M059J (cell line): ENCODE data around the gene VPS41. TPM values are rescaled to one million over a fixed set of nuclear protein-coding genes. Genes with fewer than 3 reads are reported as not detected.

Experiments used
- DNase-seq: peaks from one replicate; pipeline ENCODE4 v3.0.0-alpha.2; 2012; ENCODE audit warnings: low read depth
- total RNA-seq: library from RNA; depleted of rRNA; stranded (reverse); fragments of >200 nt; shearing (Covaris generic); gene quantifications from 2 replicates; pipeline ENCODE4 v1.2.3, GENCODE V29; 2014

Gene VPS41
- total RNA-seq, 1 experiment from 2014 or later = 54.9 TPM

GRCh38 chr7:38813768-38814167 is 95.2 kb downstream of the VPS41 start:
- no peak for DNase-seq

GRCh38 chr7:38806912-38807311 is 102.1 kb downstream of the VPS41 start:
- DNase-seq = no peak

DNA sequence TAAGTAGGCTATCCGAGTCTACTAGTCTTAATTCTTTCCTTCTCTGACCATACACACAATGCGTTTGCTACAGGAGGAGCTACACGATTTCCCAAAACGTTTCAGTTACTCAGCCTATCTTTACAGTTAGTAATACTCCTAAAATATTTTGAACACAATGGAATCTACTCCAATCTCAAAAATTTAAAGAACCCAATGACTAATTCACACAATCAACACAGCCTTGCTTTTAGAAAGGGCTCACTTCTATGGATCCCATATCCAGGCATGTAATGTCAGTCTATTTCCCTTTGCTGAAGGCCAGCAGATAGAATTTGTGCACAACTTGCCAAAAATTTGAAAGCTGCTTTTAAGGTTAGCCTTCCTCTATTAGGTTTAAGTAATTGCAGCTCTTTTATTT is 107.2 kb downstream of the VPS41 start:
- no peak for DNase-seq

DNA sequence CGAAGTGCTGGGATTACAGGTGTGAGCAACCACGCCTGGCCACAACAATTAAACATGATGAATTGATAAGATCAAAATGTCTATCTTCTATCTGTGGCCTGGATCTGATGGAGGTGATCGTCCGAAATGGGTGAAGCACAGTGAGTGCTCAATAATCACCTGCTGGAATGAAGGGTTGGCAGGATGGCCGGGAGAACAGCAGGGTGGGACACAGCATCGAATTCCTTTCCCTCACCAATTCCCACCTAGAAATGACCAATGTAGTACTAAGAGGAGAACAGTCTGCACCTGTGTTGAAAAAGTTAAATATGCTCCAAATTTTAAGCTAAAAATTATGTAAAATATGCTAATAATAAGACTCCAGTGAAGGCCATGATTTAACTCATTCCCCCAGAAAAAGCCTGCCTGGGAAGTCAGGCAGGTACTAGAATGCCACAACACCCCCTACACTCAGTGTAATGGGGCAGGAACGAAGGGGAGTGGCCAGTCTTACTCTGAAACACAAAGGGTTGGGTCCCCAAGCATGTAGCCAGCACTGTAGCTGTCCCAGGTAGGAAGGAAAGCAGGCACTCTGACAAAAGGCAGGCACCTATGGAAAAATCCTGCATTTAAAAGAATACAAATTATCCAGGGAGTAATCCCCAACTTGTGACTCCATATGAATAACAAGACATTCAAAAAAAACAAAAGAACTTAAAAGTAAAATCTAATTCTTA is 110.3 kb downstream of the VPS41 start:
- no peak for DNase-seq

- peak; percentile 59 for DNase-seq
These were observed 112.1 kb downstream of the VPS41 start for GRCh38 chr7:38796626-38797501.

DNA sequence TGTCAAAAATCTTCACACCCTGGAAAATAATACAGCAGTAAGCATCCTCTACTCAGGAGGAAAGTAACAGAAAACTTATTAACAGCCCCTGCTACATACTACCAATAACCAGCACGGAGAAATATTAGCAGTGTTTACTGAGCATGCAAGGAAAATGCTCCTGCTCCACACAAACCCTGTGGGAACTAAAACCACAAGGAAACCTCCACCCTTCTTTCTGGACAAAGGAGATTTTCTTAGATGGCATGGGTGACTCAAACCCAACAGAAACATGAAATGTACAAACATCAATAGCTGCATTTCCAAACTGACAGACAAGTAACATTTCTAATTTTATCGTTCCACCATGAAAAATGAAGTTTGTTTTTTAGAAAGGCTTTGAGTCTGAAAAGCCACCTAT is 113.4 kb downstream of the VPS41 start:
- no peak for DNase-seq

GRCh38 chr7:38781991-38782390 is 127.0 kb downstream of the VPS41 start:
- DNase-seq = no peak

- no peak for DNase-seq
These were observed 131.4 kb downstream of the VPS41 start for GRCh38 chr7:38777609-38778008.

GRCh38 chr7:38775506-38776175 is 133.3 kb downstream of the VPS41 start:
- DNase-seq = no peak

GRCh38 chr7:38773430-38773829 is 135.6 kb downstream of the VPS41 start:
- peak; percentile 7 for DNase-seq

GRCh38 chr7:38760226-38760625 is 148.8 kb downstream of the VPS41 start:
- DNase-seq = no peak

- DNase-seq = no peak
These were observed 150.0 kb downstream of the VPS41 start for GRCh38 chr7:38759028-38759427.

- no peak for DNase-seq
These were observed 151.1 kb downstream of the VPS41 start for GRCh38 chr7:38757931-38758330.

- no peak for DNase-seq
These were observed 152.5 kb downstream of the VPS41 start for GRCh38 chr7:38756521-38756920.

- DNase-seq = no peak
These were observed 155.6 kb downstream of the VPS41 start for GRCh38 chr7:38753347-38753746.

DNA sequence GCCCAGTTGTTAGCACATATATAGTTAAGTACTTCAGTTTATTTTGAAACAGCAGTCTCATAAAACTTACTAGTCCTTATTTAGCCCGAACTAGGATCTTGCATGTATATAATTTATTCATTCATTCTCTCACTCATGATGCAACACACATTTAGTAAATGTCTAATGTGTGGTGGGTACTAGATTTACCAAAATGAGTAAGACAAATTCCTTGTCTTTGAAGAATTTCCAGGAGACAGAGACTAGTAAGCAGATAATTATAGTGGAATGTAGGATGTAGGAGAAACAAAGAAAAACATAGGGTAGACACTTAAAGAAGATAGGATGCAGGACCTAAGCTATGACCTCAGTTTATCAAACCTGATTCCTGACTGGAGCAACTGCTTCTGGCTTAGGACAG is 157.6 kb downstream of the VPS41 start:
- peak; percentile 5 for DNase-seq

- no peak for DNase-seq
These were observed 160.9 kb downstream of the VPS41 start for GRCh38 chr7:38748056-38748610.

GRCh38 chr7:38746438-38746837 is 162.6 kb downstream of the VPS41 start:
- no peak for DNase-seq

GRCh38 chr7:38744746-38745145 is 164.2 kb downstream of the VPS41 start:
- peak; percentile 74 for DNase-seq

DNA sequence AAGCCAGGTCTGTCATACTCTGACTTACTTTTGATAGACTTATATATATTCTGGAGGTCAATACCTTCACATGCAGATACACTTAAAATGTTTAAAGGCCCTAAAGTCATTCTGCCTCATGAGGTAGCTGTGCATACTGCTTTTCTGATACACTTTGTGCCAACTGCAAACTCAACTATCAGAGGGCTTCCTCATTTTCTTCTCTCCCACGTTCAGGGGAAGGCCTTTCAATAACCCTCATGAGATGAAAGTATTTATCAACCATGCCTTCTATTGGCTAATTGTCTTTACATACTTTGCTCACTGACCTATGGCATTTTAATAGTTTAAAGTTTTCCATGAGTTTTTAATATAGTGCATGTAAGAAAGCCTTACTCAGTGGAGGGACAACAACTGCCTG is 165.1 kb downstream of the VPS41 start:
- DNase-seq = no peak

DNA sequence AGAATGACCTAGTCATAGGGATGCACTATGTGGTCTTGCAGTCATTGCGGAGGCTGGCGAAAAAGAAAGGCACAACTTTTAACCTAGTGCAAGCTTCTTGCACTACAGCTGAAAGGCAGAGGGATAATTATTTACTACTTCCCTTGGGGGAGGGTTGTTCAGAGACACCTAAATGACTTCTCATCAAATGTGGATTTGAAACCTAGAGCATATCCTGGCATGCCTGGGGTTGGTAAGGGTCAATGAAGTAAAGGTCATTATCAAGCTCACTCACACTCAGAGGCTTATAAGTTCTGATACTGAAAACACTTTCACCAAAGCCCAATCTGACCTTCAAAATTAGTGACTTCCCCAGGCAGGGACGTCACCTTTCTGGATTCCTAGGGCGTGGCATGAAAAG is 168.9 kb downstream of the VPS41 start:
- DNase-seq = no peak

DNA sequence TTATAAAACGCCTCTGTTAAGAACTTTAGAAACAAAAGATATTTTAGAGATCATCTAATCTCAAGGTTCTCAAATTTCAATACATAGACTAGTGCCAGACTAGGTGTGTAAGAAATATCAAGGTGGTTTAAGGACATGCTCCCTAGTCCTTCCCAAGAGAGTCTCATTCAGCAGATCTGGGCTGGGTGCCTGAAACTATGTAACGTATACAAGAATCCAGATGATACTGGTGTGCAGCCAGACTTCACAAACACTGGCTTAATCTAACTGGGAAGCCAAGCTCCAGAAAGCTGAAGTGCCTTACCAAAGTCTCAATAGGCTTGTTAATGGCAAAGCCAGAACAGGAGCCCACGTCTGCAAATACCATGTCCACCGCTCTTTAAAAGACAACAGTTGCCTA is 172.9 kb downstream of the VPS41 start:
- no peak for DNase-seq
